MM.1S (cell line): ENCODE data around the gene CD81.
A peak's percentile ranks its signal among the peaks of the same experiment; 100 is the strongest.

Experiments used
- DNase-seq: peaks from one replicate; pipeline ENCODE4 v3.0.0-alpha.2; 2015
- H2AFZ ChIP-seq: fragments of 300-600 bp; sonication (generic); 2 replicates; pipeline ENCODE4 v1.6.0; 2016; ENCODE audit warnings: antibody characterized with exemption, low read length
- H3F3A ChIP-seq: fragments of 300-600 bp; sonication (generic); 2 replicates; pipeline ENCODE4 v1.6.1; 2016; ENCODE audit warnings: mild to moderate bottlenecking, antibody characterized with exemption, low read length, moderate library complexity, mixed read lengths; ENCODE audit not compliant: insufficient read depth
- H3K27ac ChIP-seq: fragments of 300-600 bp; sonication (generic); 2 replicates; pipeline ENCODE4 v1.5.1; 2016; ENCODE audit warnings: mild to moderate bottlenecking, low read length
- H3K27me3 ChIP-seq: fragments of 300-600 bp; sonication (generic); replicated peaks from 2 replicates; pipeline ENCODE4 v1.6.0; 2016; ENCODE audit warnings: low read length; ENCODE audit not compliant: insufficient read depth
- H3K36me3 ChIP-seq: fragments of 300-600 bp; sonication (generic); replicated peaks from 2 replicates; pipeline ENCODE4 v1.6.1; 2016; ENCODE audit warnings: mild to moderate bottlenecking, low read length, mixed read lengths; ENCODE audit not compliant: insufficient read depth
- H3K4me1 ChIP-seq: fragments of 300-600 bp; sonication (generic); 2 replicates; pipeline ENCODE4 v1.6.1; 2016; ENCODE audit warnings: low read length, mixed read lengths
- H3K4me2 ChIP-seq: fragments of 300-600 bp; sonication (generic); 2 replicates; pipeline ENCODE4 v1.6.0; 2016; ENCODE audit warnings: low read depth, low read length
- H3K4me3 ChIP-seq: fragments of 300-600 bp; sonication (generic); 2 replicates; pipeline ENCODE4 v1.5.1; 2016; ENCODE audit warnings: low read length, mixed read lengths
- H3K79me2 ChIP-seq: fragments of 300-600 bp; sonication (generic); 2 replicates; pipeline ENCODE4 v1.6.1; 2016; ENCODE audit warnings: mixed run types, low read length, mixed read lengths
- H3K9ac ChIP-seq: fragments of 300-600 bp; sonication (generic); 2 replicates; pipeline ENCODE4 v1.6.1; 2016; ENCODE audit warnings: low read length, mixed read lengths
- H3K9me2 ChIP-seq: fragments of 300-600 bp; sonication (generic); replicated peaks from 2 replicates; pipeline ENCODE4 v1.6.1; 2016; ENCODE audit warnings: mild to moderate bottlenecking, low read length, mixed read lengths; ENCODE audit not compliant: insufficient read depth
- H3K9me3 ChIP-seq: fragments of 300-600 bp; sonication (generic); replicated peaks from 2 replicates; pipeline ENCODE4 v1.6.1; 2016; ENCODE audit warnings: mild to moderate bottlenecking, low read length, mixed read lengths; ENCODE audit not compliant: insufficient read depth
- H4K20me1 ChIP-seq: fragments of 300-600 bp; sonication (generic); 2 replicates; pipeline ENCODE4 v1.6.1; 2016; ENCODE audit warnings: mild to moderate bottlenecking, low read length, moderate library complexity, mixed read lengths; ENCODE audit not compliant: insufficient read depth
- EZH2 ChIP-seq: fragments of 300-600 bp; sonication (generic); optimal IDR thresholded peaks from 2 replicates; pipeline ENCODE3; 2017; ENCODE audit warnings: low read depth, mild to moderate bottlenecking, antibody characterized with exemption, low read length, mixed read lengths
- EZH2phosphoT487 ChIP-seq: fragments of 300-600 bp; sonication (generic); IDR thresholded peaks from 2 replicates; pipeline ENCODE4 v1.6.1; 2018; ENCODE audit warnings: antibody characterized with exemption, low read length
- TF ChIP-seq, protein P1 (sequence below): fragments of 300-600 bp; sonication (generic); IDR thresholded peaks from 2 replicates; pipeline ENCODE4 v1.5.1; 2016; ENCODE audit warnings: antibody characterized with exemption, low read length, mixed read lengths

The CD81 gene

DNA sequence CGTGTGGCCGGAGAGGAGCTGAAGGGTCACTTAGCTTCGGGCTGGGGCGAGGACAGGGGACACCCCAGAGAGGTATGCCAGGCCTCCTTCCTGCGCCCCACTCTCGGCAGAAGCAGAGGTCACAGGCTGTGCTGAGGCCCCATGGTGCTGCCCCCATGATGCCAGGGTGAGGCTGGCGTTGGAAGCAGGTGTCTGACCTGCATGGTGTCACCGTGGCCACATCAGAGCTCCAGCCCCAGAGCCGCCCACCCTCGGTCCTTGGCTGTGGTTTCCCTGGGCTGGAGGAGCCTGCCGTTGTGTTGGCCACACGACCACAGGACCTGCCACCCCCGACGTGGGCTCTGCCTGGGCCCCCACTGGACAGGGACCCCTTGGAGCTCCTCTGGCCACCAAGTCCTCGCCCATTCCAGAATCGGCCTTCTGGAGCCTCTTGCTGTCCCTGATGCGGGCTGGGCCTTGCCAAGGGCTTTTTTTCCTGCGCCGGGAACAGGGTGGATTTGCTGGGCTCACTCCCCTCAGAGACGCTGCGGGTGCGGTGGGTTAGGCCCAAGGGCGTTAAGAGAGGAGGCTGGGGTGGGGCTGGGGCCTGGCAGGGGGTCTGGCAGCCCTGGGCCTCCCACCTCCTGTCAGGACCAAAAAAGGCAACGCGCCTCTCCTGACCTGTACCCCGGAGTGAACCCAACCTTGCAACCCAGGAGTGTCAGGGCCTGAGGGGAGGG is 15.3 kb downstream of the CD81 start:
- H3K27me3 ChIP-seq, result peaks cover 23% of the 10 kb centered on the region
- no peak overlapping the region for H2AFZ ChIP-seq
- no peak overlapping the region for H3K4me3 ChIP-seq
- H3K27ac ChIP-seq, result no peak overlapping the region
- H3K4me2 ChIP-seq, result no peak overlapping the region
- no peaks in the 10 kb centered on the region for H3K36me3 ChIP-seq
- no peaks in the 10 kb centered on the region for H4K20me1 ChIP-seq
- no peak overlapping the region for H3K9ac ChIP-seq
- H3F3A ChIP-seq, result no peaks in the 10 kb centered on the region
- no peak for DNase-seq
- no peaks in the 10 kb centered on the region for H3K9me2 ChIP-seq
- TF ChIP-seq, protein P1, sequence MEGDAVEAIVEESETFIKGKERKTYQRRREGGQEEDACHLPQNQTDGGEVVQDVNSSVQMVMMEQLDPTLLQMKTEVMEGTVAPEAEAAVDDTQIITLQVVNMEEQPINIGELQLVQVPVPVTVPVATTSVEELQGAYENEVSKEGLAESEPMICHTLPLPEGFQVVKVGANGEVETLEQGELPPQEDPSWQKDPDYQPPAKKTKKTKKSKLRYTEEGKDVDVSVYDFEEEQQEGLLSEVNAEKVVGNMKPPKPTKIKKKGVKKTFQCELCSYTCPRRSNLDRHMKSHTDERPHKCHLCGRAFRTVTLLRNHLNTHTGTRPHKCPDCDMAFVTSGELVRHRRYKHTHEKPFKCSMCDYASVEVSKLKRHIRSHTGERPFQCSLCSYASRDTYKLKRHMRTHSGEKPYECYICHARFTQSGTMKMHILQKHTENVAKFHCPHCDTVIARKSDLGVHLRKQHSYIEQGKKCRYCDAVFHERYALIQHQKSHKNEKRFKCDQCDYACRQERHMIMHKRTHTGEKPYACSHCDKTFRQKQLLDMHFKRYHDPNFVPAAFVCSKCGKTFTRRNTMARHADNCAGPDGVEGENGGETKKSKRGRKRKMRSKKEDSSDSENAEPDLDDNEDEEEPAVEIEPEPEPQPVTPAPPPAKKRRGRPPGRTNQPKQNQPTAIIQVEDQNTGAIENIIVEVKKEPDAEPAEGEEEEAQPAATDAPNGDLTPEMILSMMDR, result no peak
- TF ChIP-seq EZH2, result no peak
- H3K4me1 ChIP-seq, result peaks cover 3% of the 10 kb centered on the region
- no peaks in the 10 kb centered on the region for H3K79me2 ChIP-seq
- H3K9me3 ChIP-seq, result no peaks in the 10 kb centered on the region

DNA sequence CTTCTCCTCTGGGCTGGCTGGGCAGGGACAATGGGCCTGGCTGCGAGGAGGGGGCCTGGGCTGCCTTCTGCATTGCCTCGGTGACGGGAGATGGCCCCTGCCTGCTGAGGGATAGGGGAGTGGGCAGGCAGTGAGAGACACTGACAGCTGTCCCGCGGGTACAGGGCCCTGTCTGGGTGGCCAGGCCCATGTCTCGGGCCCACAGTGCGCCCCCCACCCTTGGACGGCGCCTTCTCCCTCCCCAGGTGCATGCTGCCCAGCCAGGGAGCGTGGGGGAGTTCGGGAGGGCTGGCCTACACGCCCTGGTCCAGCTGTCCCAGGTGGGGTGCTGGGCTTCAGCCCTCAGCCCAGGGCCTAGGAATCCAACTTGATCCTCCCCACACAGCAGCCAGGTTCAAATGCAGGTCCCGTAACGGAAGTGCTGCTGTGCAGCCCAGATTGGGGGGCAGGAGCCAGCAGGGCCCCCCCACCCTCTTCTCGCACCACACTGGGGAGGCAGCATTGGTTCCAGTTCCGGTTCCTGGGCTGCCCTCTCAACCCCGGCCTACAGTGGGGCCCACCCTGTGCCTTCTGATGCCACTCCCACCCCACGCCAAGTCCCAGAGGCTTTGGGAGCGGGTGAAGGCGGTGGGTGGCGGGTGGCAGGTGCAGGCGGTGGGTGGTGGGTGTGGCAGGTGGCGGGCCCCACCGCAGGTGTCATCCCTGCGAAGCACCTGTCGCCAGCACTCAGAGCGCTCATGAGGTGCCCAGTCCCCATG is 16.2 kb downstream of the CD81 start:
- no peak for DNase-seq
- Histone ChIP-seq H3K9me3 (no peaks in the 10 kb centered on the region), H3K27me3 (peaks cover 23% of the 10 kb centered on the region), H3K36me3 (no peaks in the 10 kb centered on the region), H3K9me2 (no peaks in the 10 kb centered on the region), H3K27ac (no peak overlapping the region), H2AFZ (no peak overlapping the region), H3K4me3 (no peak overlapping the region), H3K79me2 (no peaks in the 10 kb centered on the region), H3K9ac (no peak overlapping the region), H3K4me2 (no peak overlapping the region), H3F3A (no peaks in the 10 kb centered on the region), H3K4me1 (no peaks in the 10 kb centered on the region), H4K20me1 (no peaks in the 10 kb centered on the region)
- TF ChIP-seq, protein P1, result no peak
- TF ChIP-seq EZH2 (no peak), EZH2phosphoT487 (no peak)

DNA sequence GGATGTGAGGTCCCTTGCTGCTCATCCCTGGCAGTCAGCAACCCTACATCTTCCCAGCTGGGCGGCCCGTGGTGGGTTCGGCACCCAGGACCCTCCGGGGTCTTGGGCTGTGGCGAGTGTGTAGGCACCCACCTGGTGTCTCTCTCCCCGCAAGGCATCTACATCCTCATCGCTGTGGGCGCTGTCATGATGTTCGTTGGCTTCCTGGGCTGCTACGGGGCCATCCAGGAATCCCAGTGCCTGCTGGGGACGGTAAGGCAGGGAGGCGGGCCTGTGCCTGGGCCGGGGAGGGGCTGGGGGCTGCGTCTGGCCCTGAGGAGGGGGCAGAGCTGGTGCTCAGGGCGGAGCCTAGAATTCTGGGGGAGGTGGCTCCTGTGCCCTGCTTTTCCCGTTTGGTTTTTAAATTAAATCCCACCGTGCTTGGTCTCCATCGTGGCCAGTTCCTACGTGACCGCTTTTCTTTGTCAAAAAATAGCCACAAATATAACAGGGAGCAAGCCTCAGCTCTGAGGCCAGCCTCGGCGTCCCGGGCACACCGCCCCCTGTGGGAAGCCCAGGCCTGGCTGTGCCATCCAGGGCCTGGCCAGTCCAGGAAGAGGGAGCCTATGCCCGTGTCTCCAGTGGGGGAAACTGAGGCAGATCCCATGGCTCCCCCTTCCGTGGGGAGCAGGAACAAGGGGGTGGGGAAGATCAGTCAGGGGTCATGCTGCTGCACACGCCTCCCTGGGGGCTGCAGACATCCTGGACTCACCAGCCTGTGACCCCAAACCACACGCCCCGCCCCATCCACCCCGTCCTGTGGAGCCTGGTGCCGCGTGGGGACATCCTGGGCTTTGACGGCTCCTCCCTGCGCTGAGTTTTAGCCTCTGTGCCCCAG is 17.1 kb downstream of the CD81 start:
- no peak for TF ChIP-seq EZH2phosphoT487
- TF ChIP-seq, protein P1, result peak; percentile 15; the same call in 1 of the 2 replicates
- 0 out of 2 replicates have a peak, but pooled peaks cover 2% of the 10 kb centered on the region for H3K4me1 ChIP-seq

More for the DNA sequence above, 17.1 kb downstream of the CD81 start:
- no peaks in the 10 kb centered on the region for H3K9me3 ChIP-seq
- H3K27ac ChIP-seq, result no peak overlapping the region
- H3K9ac ChIP-seq, result no peak overlapping the region
- no peaks in the 10 kb centered on the region for H3F3A ChIP-seq
- DNase-seq, result no peak
- H3K4me2 ChIP-seq, result no peak overlapping the region
- peaks cover 23% of the 10 kb centered on the region for H3K27me3 ChIP-seq
- no peaks in the 10 kb centered on the region for H4K20me1 ChIP-seq
- no peaks in the 10 kb centered on the region for H3K36me3 ChIP-seq
- H3K4me3 ChIP-seq, result no peak overlapping the region
- H3K9me2 ChIP-seq, result no peaks in the 10 kb centered on the region
- peaks cover under 1% of the 10 kb centered on the region for H3K79me2 ChIP-seq
- H2AFZ ChIP-seq, result no peak overlapping the region
